Keratinocyte (primary cell): Measurements from ENCODE around the gene PLXNA2. TPM values are rescaled to one million over a fixed set of nuclear protein-coding genes. Genes with fewer than 3 reads are reported as not detected.

Source experiments
- DNase-seq: peaks from one replicate; pipeline ENCODE4 v3.0.0-alpha.2; 2011; ENCODE audit warnings: low read depth, missing footprints, low spot score
- FAIRE-seq: peaks from 2 replicates; lab custom pipeline; 2011; peaks lifted over from hg19 to GRCh38; lab: Jason Lieb, UNC
- H2AFZ ChIP-seq: 2 replicates; pipeline ENCODE4 v1.6.0; 2012; ENCODE audit warnings: low read length, control low read depth, inconsistent platforms; ENCODE audit not compliant: control insufficient read depth
- H3K27ac ChIP-seq: 2 replicates; pipeline ENCODE4 v1.5.1; 2011; ENCODE audit warnings: low read length; ENCODE audit not compliant: control insufficient read depth, insufficient read depth
- H3K27me3 ChIP-seq: 3 replicates; pipeline ENCODE4 v1.6.0; 2011; ENCODE audit warnings: low read length; ENCODE audit not compliant: control insufficient read depth, insufficient read depth; ENCODE audit errors: extremely low read depth
- H3K36me3 ChIP-seq, 2 experiments: 2 replicates in 1 of 2; 3 replicates in 1 of 2; pipeline ENCODE4 v1.5.1; 2011; ENCODE audit warnings: low read length in 2 of 2, mild to moderate bottlenecking in 1 of 2; ENCODE audit not compliant: control insufficient read depth in 2 of 2, insufficient read depth in 2 of 2; ENCODE audit errors: extremely low read depth in 1 of 2
- H3K4me1 ChIP-seq: 3 replicates; pipeline ENCODE4 v1.5.1; 2011; ENCODE audit warnings: low read length; ENCODE audit not compliant: control insufficient read depth, insufficient read depth; ENCODE audit errors: extremely low read depth
- H3K4me2 ChIP-seq: 3 replicates; pipeline ENCODE4 v1.6.0; 2011; ENCODE audit warnings: low read depth, low read length; ENCODE audit not compliant: control insufficient read depth, insufficient read depth; ENCODE audit errors: extremely low read depth
- H3K4me3 ChIP-seq, 3 experiments: fragments of 200-600 bp in 1 of 3; sonication (generic) in 1 of 3; 2 replicates in 2 of 3; 3 replicates in 1 of 3; pipeline ENCODE4 v1.5.1; 2011 to 2016; ENCODE audit warnings: low read length in 3 of 3, mild to moderate bottlenecking in 3 of 3, control low read depth in 2 of 3, inconsistent platforms in 1 of 3, low read depth in 1 of 3, mixed read lengths in 1 of 3, mixed run types in 1 of 3, moderate library complexity in 1 of 3; ENCODE audit not compliant: control insufficient read depth in 2 of 3, insufficient read depth in 2 of 3; ENCODE audit errors: extremely low read depth in 1 of 3
- H3K79me2 ChIP-seq: 2 replicates; pipeline ENCODE4 v1.6.0; 2012; ENCODE audit warnings: low read length; ENCODE audit not compliant: control insufficient read depth, insufficient read depth
- H3K9ac ChIP-seq: 3 replicates; pipeline ENCODE4 v1.6.0; 2011; ENCODE audit warnings: low read length; ENCODE audit not compliant: control insufficient read depth, insufficient read depth; ENCODE audit errors: extremely low read depth
- H3K9me1 ChIP-seq: 3 replicates; pipeline ENCODE4 v1.6.0; 2011; ENCODE audit warnings: low read length; ENCODE audit not compliant: control insufficient read depth, insufficient read depth; ENCODE audit errors: extremely low read depth
- H3K9me3 ChIP-seq: 2 replicates; pipeline ENCODE4 v1.5.1; 2012; ENCODE audit warnings: low read depth, low read length; ENCODE audit not compliant: control insufficient read depth
- H4K20me1 ChIP-seq: 3 replicates; pipeline ENCODE4 v1.6.0; 2011; ENCODE audit warnings: low read length; ENCODE audit not compliant: control insufficient read depth, insufficient read depth; ENCODE audit errors: extremely low read depth
- EZH2 ChIP-seq: IDR thresholded peaks from one replicate; pipeline ENCODE4 v1.6.1; 2012; ENCODE audit warnings: inconsistent platforms, mild to moderate bottlenecking, low read length, moderate library complexity
- dilution Hi-C: fragments of 300-500 bp; cut with MboI; formaldehyde crosslinking; loops from one replicate; pipeline ENCODE4 v1.7.0; 2020; ENCODE audit warnings: low sequenced_read_pairs; ENCODE audit not compliant: extremely low pct_ligation_motif_present
- polyA plus RNA-seq, 5 experiments: library from polyadenylated mRNA; depleted of rRNA in 3 of 5; stranded (reverse) in 3 of 5; stranded (forward) in 1 of 5; unstranded in 1 of 5; fragments of >200 nt; gene quantifications; 1 replicate in 1 of 5; 2 replicates in 3 of 5; 3 replicates in 1 of 5; pipeline versions ENCODE4 v1.2.1 to v1.2.3, GENCODE V29; 2011 to 2012; ENCODE audit warnings: missing spikeins in 2 of 5, low read depth in 1 of 5, low replicate concordance in 1 of 5
- TF ChIP-seq, protein P1 (sequence below), 3 experiments: IDR thresholded peaks in 1 of 3; conservative IDR thresholded peaks in 1 of 3; optimal IDR thresholded peaks in 1 of 3; 2 replicates in 2 of 3; 3 replicates in 1 of 3; pipeline versions ENCODE3 to v1.5.1; 2011; ENCODE audit warnings: low read length in 3 of 3, mild to moderate bottlenecking in 3 of 3, moderate library complexity in 2 of 3, control low read depth in 1 of 3, inconsistent platforms in 1 of 3; ENCODE audit not compliant: insufficient read depth in 2 of 3; ENCODE audit errors: extremely low read depth in 1 of 3

The PLXNA2 gene
- polyA plus RNA-seq, 1 donor (not counting 4 experiments of a cell fraction or from before 2014, with no cell fraction given) = 6.7 TPM

DNA sequence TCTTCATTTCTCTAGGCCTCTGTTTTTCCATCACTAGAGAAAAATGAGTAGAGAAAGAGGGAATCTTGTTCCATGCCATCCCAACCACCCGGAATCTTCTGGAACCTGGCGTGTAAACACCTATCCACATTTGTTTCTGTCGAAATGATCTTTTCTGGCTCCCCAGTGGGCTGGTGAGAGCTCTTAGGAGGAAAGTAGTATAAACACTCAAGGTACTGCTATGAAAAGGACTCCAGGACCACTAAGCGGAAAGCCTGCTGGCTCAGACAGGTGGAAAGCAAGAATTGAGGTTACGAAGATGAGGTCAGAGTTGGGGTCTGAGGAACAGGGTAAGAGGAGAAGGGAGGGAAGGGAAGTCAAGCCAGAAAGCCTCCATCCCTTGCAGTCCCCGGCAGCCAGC lies 90.8 kb downstream of the PLXNA2 start:
- peaks cover 0 to 8% of the 10 kb centered on the region in 2 experiments for H3K36me3 ChIP-seq
- TF ChIP-seq, protein P1, sequence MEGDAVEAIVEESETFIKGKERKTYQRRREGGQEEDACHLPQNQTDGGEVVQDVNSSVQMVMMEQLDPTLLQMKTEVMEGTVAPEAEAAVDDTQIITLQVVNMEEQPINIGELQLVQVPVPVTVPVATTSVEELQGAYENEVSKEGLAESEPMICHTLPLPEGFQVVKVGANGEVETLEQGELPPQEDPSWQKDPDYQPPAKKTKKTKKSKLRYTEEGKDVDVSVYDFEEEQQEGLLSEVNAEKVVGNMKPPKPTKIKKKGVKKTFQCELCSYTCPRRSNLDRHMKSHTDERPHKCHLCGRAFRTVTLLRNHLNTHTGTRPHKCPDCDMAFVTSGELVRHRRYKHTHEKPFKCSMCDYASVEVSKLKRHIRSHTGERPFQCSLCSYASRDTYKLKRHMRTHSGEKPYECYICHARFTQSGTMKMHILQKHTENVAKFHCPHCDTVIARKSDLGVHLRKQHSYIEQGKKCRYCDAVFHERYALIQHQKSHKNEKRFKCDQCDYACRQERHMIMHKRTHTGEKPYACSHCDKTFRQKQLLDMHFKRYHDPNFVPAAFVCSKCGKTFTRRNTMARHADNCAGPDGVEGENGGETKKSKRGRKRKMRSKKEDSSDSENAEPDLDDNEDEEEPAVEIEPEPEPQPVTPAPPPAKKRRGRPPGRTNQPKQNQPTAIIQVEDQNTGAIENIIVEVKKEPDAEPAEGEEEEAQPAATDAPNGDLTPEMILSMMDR (optimal IDR thresholded peaks at IDR 0.05 in 1 of 3, IDR thresholded peaks at IDR 0.05 in 1 of 3, conservative IDR thresholded peaks at IDR 0.05 in 1 of 3; ENCODE audit: extremely low read depth in 1 of 3, insufficient read depth in 2 of 3, low read length in 3 of 3) = no peak
- no peak overlapping the region for H3K27ac ChIP-seq
- FAIRE-seq (no peak), DNase-seq (no peak)
- H3K4me2 ChIP-seq = no peak overlapping the region
- no peak overlapping the region for H3K9ac ChIP-seq
- no peaks in the 10 kb centered on the region for H3K79me2 ChIP-seq
- no peaks in the 10 kb centered on the region for H3K27me3 ChIP-seq
- H3K9me1 ChIP-seq = peaks cover 5% of the 10 kb centered on the region
- no peaks in the 10 kb centered on the region for H3K9me3 ChIP-seq
- peaks cover 10% of the 10 kb centered on the region for H3K4me1 ChIP-seq
- peaks cover 4% of the 10 kb centered on the region for H4K20me1 ChIP-seq
- H2AFZ ChIP-seq = no peak overlapping the region
- no peak overlapping the region for H3K4me3 ChIP-seq
- dilution Hi-C loops = no loop called here

DNA sequence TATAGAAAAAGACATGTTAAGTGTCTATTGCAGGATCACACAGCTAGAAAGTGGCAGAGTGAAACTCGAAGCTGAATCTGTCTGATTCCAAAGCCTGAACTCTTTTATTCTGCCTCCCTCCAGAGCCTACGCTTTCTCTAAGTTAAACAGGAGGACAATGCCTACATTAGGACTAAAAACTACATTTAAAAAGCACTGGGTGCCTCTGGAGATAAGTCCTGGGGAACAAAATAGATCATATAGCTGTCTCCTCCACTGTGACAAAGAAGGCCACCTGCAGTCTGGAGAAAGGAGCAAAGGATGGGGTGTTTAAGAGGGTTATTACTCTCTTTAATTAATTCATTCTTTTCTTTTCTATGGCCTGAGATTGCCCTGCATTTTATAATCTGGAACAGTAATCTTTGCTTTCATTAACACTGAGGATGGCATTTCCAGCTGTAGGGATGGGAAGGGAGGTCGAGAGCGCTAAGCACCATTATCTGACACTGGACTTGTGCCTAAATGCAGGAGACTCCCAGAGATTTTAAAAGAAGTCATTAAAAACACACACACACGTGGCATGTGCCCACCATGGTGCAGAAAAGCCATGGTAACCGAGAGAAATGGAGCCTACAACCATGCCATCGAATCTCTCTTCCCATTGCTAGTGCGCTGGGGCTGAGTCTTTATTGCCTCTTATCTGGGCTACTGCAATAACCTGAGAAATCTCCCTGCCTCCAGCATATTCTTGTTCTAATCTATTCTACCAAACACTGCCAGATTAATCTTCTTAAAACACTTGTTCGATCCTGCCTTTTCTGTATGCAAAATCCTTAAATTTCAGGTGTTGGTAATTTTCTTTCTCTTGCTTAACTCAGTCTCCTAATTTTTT lies 92.2 kb downstream of the PLXNA2 start:
- dilution Hi-C loops = no loop called here
- Histone ChIP-seq H2AFZ (no peak overlapping the region), H3K9ac (no peak overlapping the region), H3K9me1 (peaks cover 5% of the 10 kb centered on the region), H3K27me3 (no peaks in the 10 kb centered on the region), H3K79me2 (no peaks in the 10 kb centered on the region), H3K36me3 (peaks cover 0 to 8% of the 10 kb centered on the region in 2 experiments), H3K27ac (no peak overlapping the region), H4K20me1 (peaks cover 4% of the 10 kb centered on the region), H3K4me3 (no peak overlapping the region), H3K9me3 (no peaks in the 10 kb centered on the region), H3K4me1 (peaks cover 10% of the 10 kb centered on the region), H3K4me2 (no peak overlapping the region)
- DNase-seq = no peak
- FAIRE-seq = no peak
- TF ChIP-seq EZH2 = no peak
- TF ChIP-seq, protein P1 (optimal IDR thresholded peaks at IDR 0.05 in 1 of 3, IDR thresholded peaks at IDR 0.05 in 1 of 3, conservative IDR thresholded peaks at IDR 0.05 in 1 of 3; ENCODE audit: extremely low read depth in 1 of 3, insufficient read depth in 2 of 3, low read length in 3 of 3) = no peak
